Rectal smooth muscle tissue (tissue), 1 donor: ENCODE results near the gene AMZ1.
"Not testable (repeated sequence)": the region's sequence is repeated elsewhere in the genome, so short reads cannot be mapped to it uniquely, and the experiment has no call there.

Source experiments
- H3K27ac ChIP-seq: one replicate; pipeline ENCODE4 v1.7.0; 2013; ENCODE audit warnings: low read depth, low read length, inconsistent platforms
- H3K27me3 ChIP-seq: one replicate; pipeline ENCODE4 v1.7.0; 2013; ENCODE audit warnings: low read length; ENCODE audit not compliant: control insufficient read depth, insufficient read depth
- H3K36me3 ChIP-seq: one replicate; pipeline ENCODE4 v1.7.0; 2013; ENCODE audit warnings: low read length; ENCODE audit not compliant: control insufficient read depth, insufficient read depth
- H3K4me1 ChIP-seq: one replicate; pipeline ENCODE4 v1.7.0; 2013; ENCODE audit warnings: low read length; ENCODE audit not compliant: control insufficient read depth, insufficient read depth
- H3K4me3 ChIP-seq: one replicate; pipeline ENCODE4 v1.7.0; 2013; ENCODE audit warnings: low read length
- H3K9ac ChIP-seq: one replicate; pipeline ENCODE4 v1.7.0; 2013; ENCODE audit warnings: low read length

Gene AMZ1

GRCh38 chr7:2732959-2733584, 45.1 kb downstream of the AMZ1 start:
- H3K9ac ChIP-seq: no peak overlapping the region
- no peak overlapping the region for H3K4me3 ChIP-seq
- peaks cover 34% of the 10 kb centered on the region for H3K4me1 ChIP-seq
- H3K27me3 ChIP-seq: no peaks in the 10 kb centered on the region
- H3K27ac ChIP-seq: no peak overlapping the region
- peaks cover 10% of the 10 kb centered on the region for H3K36me3 ChIP-seq

- Histone ChIP-seq H3K4me3 (no peak overlapping the region), H3K36me3 (peaks cover 10% of the 10 kb centered on the region), H3K9ac (no peak overlapping the region), H3K27me3 (no peaks in the 10 kb centered on the region), H3K4me1 (peaks cover 28% of the 10 kb centered on the region), H3K27ac (peak overlapping the region; percentile 61)
These were observed 46.2 kb downstream of the AMZ1 start for GRCh38 chr7:2734084-2734686.

- Histone ChIP-seq H3K36me3 (peaks cover 10% of the 10 kb centered on the region), H3K4me1 (peaks cover 22% of the 10 kb centered on the region), H3K9ac (no peak overlapping the region), H3K27me3 (no peaks in the 10 kb centered on the region), H3K27ac (peak overlapping the region; percentile 61), H3K4me3 (peak overlapping the region; percentile 25)
These were observed 47.0 kb downstream of the AMZ1 start for GRCh38 chr7:2734751-2735571.

- Histone ChIP-seq H3K27me3 (no peaks in the 10 kb centered on the region), H3K4me1 (peaks cover 17% of the 10 kb centered on the region), H3K4me3 (no peak overlapping the region), H3K27ac (no peak overlapping the region), H3K9ac (no peak overlapping the region), H3K36me3 (peaks cover 6% of the 10 kb centered on the region)
These were observed 47.7 kb downstream of the AMZ1 start for GRCh38 chr7:2735744-2736143.

- no peak overlapping the region for H3K9ac ChIP-seq
- H3K4me1 ChIP-seq: peaks cover 17% of the 10 kb centered on the region
- no peaks in the 10 kb centered on the region for H3K27me3 ChIP-seq
- H3K4me3 ChIP-seq: no peak overlapping the region
- no peaks in the 10 kb centered on the region for H3K36me3 ChIP-seq
- H3K27ac ChIP-seq: no peak overlapping the region
These were observed 48.5 kb downstream of the AMZ1 start for GRCh38 chr7:2736411-2736914.

- not testable (repeated sequence) for H3K27me3 ChIP-seq, H3K27ac ChIP-seq
- peaks cover 17% of the 10 kb centered on the region for H3K4me1 ChIP-seq
These were observed 49.2 kb downstream of the AMZ1 start for GRCh38 chr7:2737005-2737743.

GRCh38 chr7:2737771-2738540, 50.0 kb downstream of the AMZ1 start:
- H3K9ac ChIP-seq: no peak overlapping the region
- H3K36me3 ChIP-seq: no peaks in the 10 kb centered on the region
- no peaks in the 10 kb centered on the region for H3K27me3 ChIP-seq
- no peak overlapping the region for H3K4me3 ChIP-seq
- H3K27ac ChIP-seq: peak overlapping the region; percentile 38
- H3K4me1 ChIP-seq: peaks cover 17% of the 10 kb centered on the region

More at GRCh38 chr7:2737005-2737743, 49.2 kb downstream of the AMZ1 start:
- H3K4me3 ChIP-seq, H3K36me3 ChIP-seq, H3K9ac ChIP-seq: not testable (repeated sequence)

- Histone ChIP-seq H3K36me3 (no peaks in the 10 kb centered on the region), H3K9ac (no peak overlapping the region), H3K27ac (no peak overlapping the region), H3K27me3 (no peaks in the 10 kb centered on the region), H3K4me3 (no peak overlapping the region), H3K4me1 (peaks cover 17% of the 10 kb centered on the region)
These were observed 51.0 kb downstream of the AMZ1 start for GRCh38 chr7:2738766-2739549.

GRCh38 chr7:2743523-2744185, 55.7 kb downstream of the AMZ1 start:
- H3K27ac ChIP-seq, H3K9ac ChIP-seq: not testable (repeated sequence)

GRCh38 chr7:2748684-2749083, 60.7 kb downstream of the AMZ1 start:
- not testable (repeated sequence) for H3K4me1 ChIP-seq, H3K27ac ChIP-seq, H3K4me3 ChIP-seq, H3K27me3 ChIP-seq, H3K36me3 ChIP-seq, H3K9ac ChIP-seq

More at GRCh38 chr7:2743523-2744185, 55.7 kb downstream of the AMZ1 start:
- H3K27me3 ChIP-seq, H3K36me3 ChIP-seq, H3K4me3 ChIP-seq, H3K4me1 ChIP-seq: not testable (repeated sequence)

GRCh38 chr7:2750004-2750407, 62.0 kb downstream of the AMZ1 start:
- Histone ChIP-seq H3K27me3 (no peaks in the 10 kb centered on the region), H3K27ac (no peak overlapping the region), H3K9ac (no peak overlapping the region), H3K36me3 (no peaks in the 10 kb centered on the region), H3K4me3 (no peak overlapping the region), H3K4me1 (no peaks in the 10 kb centered on the region)
